GM12864 (cell line): Measurements from ENCODE around the gene LIPC.

Experiments
- DNase-seq: peaks from one replicate; pipeline ENCODE4 v3.0.0-alpha.2; 2011; ENCODE audit warnings: low read depth
- H3K4me3 ChIP-seq: 2 replicates; pipeline ENCODE4 v1.5.1; 2011; ENCODE audit warnings: mild to moderate bottlenecking, low read depth, low read length, control low read depth
- TF ChIP-seq, protein P1 (sequence below): IDR thresholded peaks from 2 replicates; pipeline ENCODE4 v1.5.1; 2011; ENCODE audit warnings: low read depth, mild to moderate bottlenecking, moderate library complexity, low read length, control low read depth, inconsistent platforms; ENCODE audit errors: missing control alignments

Gene LIPC

GRCh38 chr15:58583171-58583908, 151.5 kb downstream of the LIPC start:
- DNase-seq: no peak
- H3K4me3 ChIP-seq: no peak overlapping the region
- TF ChIP-seq, protein P1, sequence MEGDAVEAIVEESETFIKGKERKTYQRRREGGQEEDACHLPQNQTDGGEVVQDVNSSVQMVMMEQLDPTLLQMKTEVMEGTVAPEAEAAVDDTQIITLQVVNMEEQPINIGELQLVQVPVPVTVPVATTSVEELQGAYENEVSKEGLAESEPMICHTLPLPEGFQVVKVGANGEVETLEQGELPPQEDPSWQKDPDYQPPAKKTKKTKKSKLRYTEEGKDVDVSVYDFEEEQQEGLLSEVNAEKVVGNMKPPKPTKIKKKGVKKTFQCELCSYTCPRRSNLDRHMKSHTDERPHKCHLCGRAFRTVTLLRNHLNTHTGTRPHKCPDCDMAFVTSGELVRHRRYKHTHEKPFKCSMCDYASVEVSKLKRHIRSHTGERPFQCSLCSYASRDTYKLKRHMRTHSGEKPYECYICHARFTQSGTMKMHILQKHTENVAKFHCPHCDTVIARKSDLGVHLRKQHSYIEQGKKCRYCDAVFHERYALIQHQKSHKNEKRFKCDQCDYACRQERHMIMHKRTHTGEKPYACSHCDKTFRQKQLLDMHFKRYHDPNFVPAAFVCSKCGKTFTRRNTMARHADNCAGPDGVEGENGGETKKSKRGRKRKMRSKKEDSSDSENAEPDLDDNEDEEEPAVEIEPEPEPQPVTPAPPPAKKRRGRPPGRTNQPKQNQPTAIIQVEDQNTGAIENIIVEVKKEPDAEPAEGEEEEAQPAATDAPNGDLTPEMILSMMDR: no peak

- DNase-seq: no peak
- TF ChIP-seq, protein P1: no peak
- no peak overlapping the region for H3K4me3 ChIP-seq
These were observed 153.1 kb downstream of the LIPC start for GRCh38 chr15:58584789-58585461.

GRCh38 chr15:58585693-58586443, 154.1 kb downstream of the LIPC start:
- TF ChIP-seq, protein P1: no peak
- DNase-seq: peak; percentile 8
- no peak overlapping the region for H3K4me3 ChIP-seq

DNA sequence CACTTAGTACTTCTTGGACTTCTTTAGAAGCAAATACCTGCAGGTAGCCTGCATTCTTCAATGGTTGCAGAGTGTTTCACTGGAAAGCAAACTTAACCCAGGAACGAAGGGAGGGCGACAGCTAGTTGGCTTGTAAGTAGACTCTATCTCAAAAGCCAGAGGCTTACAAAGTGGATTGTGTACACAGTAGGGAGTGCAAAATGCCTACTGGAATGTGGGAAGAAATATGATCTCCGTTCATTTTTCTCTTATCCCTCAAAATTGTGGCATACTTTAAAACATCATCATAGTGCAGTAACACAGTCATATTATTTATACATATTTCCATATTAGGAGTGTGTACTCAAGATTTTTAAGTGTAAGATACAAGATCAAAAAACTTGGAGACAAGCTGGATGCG, 155.7 kb downstream of the LIPC start:
- TF ChIP-seq, protein P1: no peak
- no peak for DNase-seq
- H3K4me3 ChIP-seq: no peak overlapping the region

GRCh38 chr15:58588096-58588495, 156.3 kb downstream of the LIPC start:
- H3K4me3 ChIP-seq: no peak overlapping the region
- no peak for DNase-seq
- TF ChIP-seq, protein P1: no peak

DNA sequence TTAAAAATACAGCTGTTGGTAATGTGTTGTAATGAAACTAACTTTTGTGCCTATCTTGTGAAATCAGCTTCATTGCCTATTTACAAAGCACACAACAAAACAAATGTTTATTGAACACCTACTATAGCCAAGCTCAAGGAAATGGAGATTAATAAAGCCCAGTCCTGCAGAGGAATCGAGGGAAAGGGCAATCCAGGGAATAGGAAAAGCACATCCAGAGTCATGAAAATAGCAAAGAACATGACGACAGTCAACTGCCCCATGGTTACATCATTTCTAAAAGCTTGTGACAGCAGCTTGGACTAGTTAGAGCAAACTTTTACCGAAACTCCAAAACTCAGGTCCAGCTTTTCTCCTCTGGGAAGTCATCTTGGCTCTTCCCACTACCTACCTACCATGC, 157.3 kb downstream of the LIPC start:
- no peak for DNase-seq
- TF ChIP-seq, protein P1: no peak
- no peak overlapping the region for H3K4me3 ChIP-seq
